HEK293T (cell line): Measurements from ENCODE around the gene CBLB.

Source experiments
- FOXK2 ChIP-seq: fragments of 450-650 bp; IDR thresholded peaks from 2 replicates; pipeline ENCODE4 v1.6.1; 2016; ENCODE audit warnings: mild to moderate bottlenecking
- NFRKB ChIP-seq: fragments of 450-650 bp; IDR thresholded peaks from 2 replicates; pipeline ENCODE4 v1.6.1; 2016; ENCODE audit warnings: mild to moderate bottlenecking, moderate library complexity
- TARDBP ChIP-seq: fragments of 450-650 bp; IDR thresholded peaks from 2 replicates; pipeline ENCODE4 v1.6.1; 2016
- ZNF384 ChIP-seq: fragments of 450-650 bp; IDR thresholded peaks from 2 replicates; pipeline ENCODE4 v1.6.1; 2016

GRCh38 chr3:105868742-105869530, at the start of gene CBLB:
- TF ChIP-seq TARDBP, result peak; percentile 94
- no peak for TF ChIP-seq ZNF384
- no peak for TF ChIP-seq FOXK2
- no peak for TF ChIP-seq NFRKB
